H9 (cell line): Measurements from ENCODE around the gene DOCK1. TPM values are rescaled to one million over a fixed set of nuclear protein-coding genes. Genes with fewer than 3 reads are reported as not detected.

Experiments used
- DNase-seq: peaks from one replicate; pipeline ENCODE4 v3.0.0-alpha.2; 2017
- H2AFZ ChIP-seq: one replicate; pipeline ENCODE4 v1.6.1; 2013; ENCODE audit warnings: mild to moderate bottlenecking, low read length, control low read depth, moderate library complexity
- H2AK5ac ChIP-seq: 2 replicates; pipeline ENCODE4 v1.6.1; 2013; ENCODE audit warnings: low read length, control low read depth, mixed read lengths; ENCODE audit not compliant: insufficient read length
- H2BK120ac ChIP-seq: one replicate; pipeline ENCODE4 v1.6.1; 2013; ENCODE audit warnings: low read depth, mild to moderate bottlenecking, low read length, control low read depth, inconsistent platforms; ENCODE audit not compliant: poor library complexity, severe bottlenecking
- H2BK12ac ChIP-seq: 2 replicates; pipeline ENCODE4 v1.6.1; 2013; ENCODE audit warnings: low read length, control low read depth, mixed read lengths, low read depth; ENCODE audit not compliant: insufficient read length
- H2BK15ac ChIP-seq: 2 replicates; pipeline ENCODE4 v1.6.1; 2013; ENCODE audit warnings: low read depth, low read length, control low read depth
- H2BK20ac ChIP-seq: one replicate; pipeline ENCODE4 v1.6.1; 2013; ENCODE audit warnings: low read depth, mild to moderate bottlenecking, low read length, control low read depth, inconsistent platforms; ENCODE audit not compliant: poor library complexity, severe bottlenecking
- H2BK5ac ChIP-seq: 2 replicates; pipeline ENCODE4 v1.6.1; 2013; ENCODE audit warnings: low read length, control low read depth, mixed read lengths; ENCODE audit not compliant: insufficient read length
- H3K14ac ChIP-seq: 2 replicates; pipeline ENCODE4 v1.6.1; 2013; ENCODE audit warnings: low read length, control low read depth; ENCODE audit not compliant: insufficient read depth
- H3K18ac ChIP-seq: 2 replicates; pipeline ENCODE4 v1.6.1; 2013; ENCODE audit warnings: low read depth, mild to moderate bottlenecking, mixed read lengths, low read length, control low read depth; ENCODE audit not compliant: insufficient read length
- H3K23ac ChIP-seq: 2 replicates; pipeline ENCODE4 v1.6.1; 2013; ENCODE audit warnings: low read length, control low read depth, mixed read lengths, low read depth; ENCODE audit not compliant: insufficient read length
- H3K23me2 ChIP-seq: 2 replicates; pipeline ENCODE4 v1.6.1; 2013; ENCODE audit warnings: low read depth, mild to moderate bottlenecking, mixed read lengths, low read length, control low read depth; ENCODE audit not compliant: insufficient read length, poor library complexity, severe bottlenecking
- H3K27ac ChIP-seq: 2 replicates; pipeline ENCODE4 v1.5.1; 2013; ENCODE audit warnings: low read length, control low read depth, mixed read lengths, low read depth; ENCODE audit not compliant: insufficient read length
- H3K27me3 ChIP-seq: 2 replicates; pipeline ENCODE4 v1.6.1; 2013; ENCODE audit warnings: low read length, control low read depth, inconsistent platforms; ENCODE audit not compliant: insufficient read depth
- H3K4ac ChIP-seq: 2 replicates; pipeline ENCODE4 v1.6.1; 2013; ENCODE audit warnings: low read depth, mild to moderate bottlenecking, control low read depth, inconsistent platforms, low read length, moderate library complexity
- H3K4me1 ChIP-seq: 2 replicates; pipeline ENCODE4 v1.6.1; 2013; ENCODE audit warnings: low read length, control low read depth, inconsistent platforms; ENCODE audit not compliant: insufficient read depth
- H3K4me2 ChIP-seq: 2 replicates; pipeline ENCODE4 v1.6.1; 2013; ENCODE audit warnings: low read length, control low read depth, mixed read lengths; ENCODE audit not compliant: insufficient read length, insufficient read depth
- H3K56ac ChIP-seq: 2 replicates; pipeline ENCODE4 v1.6.1; 2013; ENCODE audit warnings: low read depth, mild to moderate bottlenecking, mixed read lengths, low read length, control low read depth; ENCODE audit not compliant: insufficient read length
- H3K79me1 ChIP-seq: 2 replicates; pipeline ENCODE4 v1.6.1; 2013; ENCODE audit warnings: low read depth, mild to moderate bottlenecking, moderate library complexity, low read length, control low read depth, inconsistent platforms; ENCODE audit not compliant: insufficient read depth, poor library complexity, severe bottlenecking
- H3K79me2 ChIP-seq: 2 replicates; pipeline ENCODE4 v1.6.1; 2013; ENCODE audit warnings: low read length, control low read depth, inconsistent platforms; ENCODE audit not compliant: insufficient read depth
- H3K9ac ChIP-seq: 2 replicates; pipeline ENCODE4 v1.6.1; 2013; ENCODE audit warnings: low read length, control low read depth, mixed read lengths; ENCODE audit not compliant: insufficient read length; ENCODE audit errors: extremely low read depth
- H3K9me3 ChIP-seq: one replicate; pipeline ENCODE4 v1.6.1; 2013; ENCODE audit warnings: low read depth, low read length, inconsistent platforms; ENCODE audit not compliant: control insufficient read depth
- H3T11ph ChIP-seq: one replicate; pipeline ENCODE4 v1.6.1; 2013; ENCODE audit warnings: mild to moderate bottlenecking, low read length, control low read depth, inconsistent platforms
- H4K20me1 ChIP-seq: one replicate; pipeline ENCODE4 v1.6.1; 2013; ENCODE audit not compliant: control insufficient read depth, insufficient read length, insufficient read depth
- H4K5ac ChIP-seq: 2 replicates; pipeline ENCODE4 v1.6.1; 2013; ENCODE audit warnings: low read depth, mild to moderate bottlenecking, mixed read lengths, low read length, control low read depth; ENCODE audit not compliant: insufficient read length
- H4K8ac ChIP-seq: replicated peaks from 2 replicates; pipeline ENCODE4 v1.6.1; 2013; ENCODE audit warnings: low read length, control low read depth, mixed read lengths, low read depth; ENCODE audit not compliant: insufficient read length
- H4K91ac ChIP-seq: 2 replicates; pipeline ENCODE4 v1.6.1; 2013; ENCODE audit warnings: low read depth, mild to moderate bottlenecking, moderate library complexity, mixed read lengths, low read length, control low read depth; ENCODE audit not compliant: insufficient read length
- H3K27ac Mint-ChIP-seq, 3 experiments: 2 replicates in 2 of 3; 3 replicates in 1 of 3; pipeline ENCODE4 v1.8.0; 2020 to 2021; ENCODE audit warnings: mixed read lengths in 3 of 3, mild to moderate bottlenecking in 1 of 3, moderate library complexity in 1 of 3
- H3K27me3 Mint-ChIP-seq: 2 replicates; pipeline ENCODE4 v1.8.0; 2021; ENCODE audit warnings: low read depth, mild to moderate bottlenecking, moderate library complexity, mixed read lengths
- H3K36me3 Mint-ChIP-seq, 3 experiments: 2 replicates in 2 of 3; 3 replicates in 1 of 3; pipeline ENCODE4 v1.8.0; 2020 to 2021; ENCODE audit warnings: low read depth in 3 of 3, mixed read lengths in 3 of 3; ENCODE audit not compliant: insufficient read depth in 1 of 3
- H3K4me1 Mint-ChIP-seq, 2 experiments: 2 replicates each; pipeline ENCODE4 v1.8.0; 2020; ENCODE audit warnings: mixed read lengths in 2 of 2
- H3K4me3 Mint-ChIP-seq, 2 experiments: 2 replicates in 1 of 2; 3 replicates in 1 of 2; pipeline ENCODE4 v1.8.0; 2020 to 2021; ENCODE audit warnings: mild to moderate bottlenecking in 2 of 2, mixed read lengths in 2 of 2, moderate library complexity in 1 of 2
- H3K9me3 Mint-ChIP-seq, 2 experiments: 2 replicates in 1 of 2; 3 replicates in 1 of 2; pipeline ENCODE4 v1.8.0; 2020; ENCODE audit warnings: mild to moderate bottlenecking in 2 of 2, mixed read lengths in 2 of 2, moderate library complexity in 1 of 2
- WGBS: extraction: QIAGEN DNeasy Blood & Tissue Kit; methylation state at CpG from one replicate; pipeline ENCODE4 v1.1.7; 2013; ENCODE audit warnings: missing lambda C conversion rate, low lambda C conversion rate, mixed read lengths; ENCODE audit not compliant: insufficient read length; ENCODE audit errors: extremely low coverage; 5-methylcytosine and 5-hydroxymethylcytosine counted together
- total RNA-seq: library from RNA; stranded (reverse); gene quantifications from 2 replicates; pipeline ENCODE4 v1.2.1, GENCODE V29; 2021
- TF ChIP-seq, protein P1 (sequence below): fragments of 200-600 bp; sonication (generic); conservative IDR thresholded peaks from 3 replicates; pipeline ENCODE4 v1.8.0; 2021; ENCODE audit warnings: antibody characterized with exemption, mild to moderate bottlenecking

DOCK1 gene
- total RNA-seq, 1 experiment from 2014 or later, result 57.0 TPM

DNA sequence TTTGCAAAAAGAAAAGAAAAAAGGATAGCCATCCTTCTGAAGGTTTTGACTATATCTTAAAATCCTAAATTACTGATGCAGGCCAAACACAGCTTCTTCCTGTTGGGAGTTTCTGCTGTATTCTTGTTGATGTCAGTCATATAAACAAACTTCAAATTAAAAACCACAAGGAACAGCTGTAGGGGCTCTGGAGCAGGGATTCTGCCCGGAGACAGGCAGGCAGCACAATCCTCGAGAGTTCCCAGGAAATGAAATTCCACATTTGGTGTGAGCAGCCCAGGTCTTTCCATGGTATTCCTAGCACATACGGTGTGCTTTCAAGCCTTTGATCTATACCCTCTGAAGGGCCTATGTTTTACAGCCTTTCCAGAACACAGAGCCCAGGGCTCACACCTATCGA, 248.0 kb downstream of the DOCK1 start:
- no peak for DNase-seq
- Histone ChIP-seq H3K79me1 (no peaks in the 10 kb centered on the region), H2BK120ac (no peak overlapping the region), H2BK20ac (no peak overlapping the region), H3K9me3 (no peaks in the 10 kb centered on the region), H3K4me1 (peaks cover 19% of the 10 kb centered on the region; the same call in 1 of the 2 replicates), H2AFZ (no peak overlapping the region), H3K79me2 (no peaks in the 10 kb centered on the region), H2BK15ac (no peak overlapping the region), H2AK5ac (no peak overlapping the region), H3K27ac (no peak overlapping the region), H3T11ph (no peak overlapping the region), H2BK5ac (no peak overlapping the region), H4K5ac (no peak overlapping the region), H3K23ac (no peak overlapping the region), H4K20me1 (no peaks in the 10 kb centered on the region), H3K18ac (no peak overlapping the region), H3K9ac (no peak overlapping the region), H4K91ac (no peak overlapping the region), H3K4ac (no peak overlapping the region), H3K14ac (no peak overlapping the region), H3K23me2 (no peaks in the 10 kb centered on the region), H4K8ac (no peak overlapping the region), H3K4me2 (no peak overlapping the region), H3K56ac (no peak overlapping the region), H2BK12ac (no peak overlapping the region), H3K27me3 (no peaks in the 10 kb centered on the region)
- peaks cover 47 to 51% of the 10 kb centered on the region in 2 experiments for H3K4me1 Mint-ChIP-seq
- H3K4me3 Mint-ChIP-seq, result no peak overlapping the region
- WGBS, result no CpG with 5 or more reads among the region's 4 CpGs
- H3K9me3 Mint-ChIP-seq, result no peaks in the 10 kb centered on the region
- H3K36me3 Mint-ChIP-seq, result no peaks in the 10 kb centered on the region; a peak in 1 of 7 replicates
- H3K27ac Mint-ChIP-seq, result no peak overlapping the region
- H3K27me3 Mint-ChIP-seq, result no peaks in the 10 kb centered on the region
- TF ChIP-seq, protein P1, sequence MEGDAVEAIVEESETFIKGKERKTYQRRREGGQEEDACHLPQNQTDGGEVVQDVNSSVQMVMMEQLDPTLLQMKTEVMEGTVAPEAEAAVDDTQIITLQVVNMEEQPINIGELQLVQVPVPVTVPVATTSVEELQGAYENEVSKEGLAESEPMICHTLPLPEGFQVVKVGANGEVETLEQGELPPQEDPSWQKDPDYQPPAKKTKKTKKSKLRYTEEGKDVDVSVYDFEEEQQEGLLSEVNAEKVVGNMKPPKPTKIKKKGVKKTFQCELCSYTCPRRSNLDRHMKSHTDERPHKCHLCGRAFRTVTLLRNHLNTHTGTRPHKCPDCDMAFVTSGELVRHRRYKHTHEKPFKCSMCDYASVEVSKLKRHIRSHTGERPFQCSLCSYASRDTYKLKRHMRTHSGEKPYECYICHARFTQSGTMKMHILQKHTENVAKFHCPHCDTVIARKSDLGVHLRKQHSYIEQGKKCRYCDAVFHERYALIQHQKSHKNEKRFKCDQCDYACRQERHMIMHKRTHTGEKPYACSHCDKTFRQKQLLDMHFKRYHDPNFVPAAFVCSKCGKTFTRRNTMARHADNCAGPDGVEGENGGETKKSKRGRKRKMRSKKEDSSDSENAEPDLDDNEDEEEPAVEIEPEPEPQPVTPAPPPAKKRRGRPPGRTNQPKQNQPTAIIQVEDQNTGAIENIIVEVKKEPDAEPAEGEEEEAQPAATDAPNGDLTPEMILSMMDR, result no peak
